Small intestine (tissue), 7 donors: ENCODE results near the gene IGSF9B. TPM values are rescaled to one million over a fixed set of nuclear protein-coding genes. Genes with fewer than 3 reads are reported as not detected.

Experiments
- DNase-seq, 2 donors: peaks; one replicate each; pipeline versions ENCODE4 v3.0.0 to v3.0.0-alpha.2; 2013
- FAIRE-seq: peaks from 2 replicates; lab custom pipeline; 2012; peaks lifted over from hg19 to GRCh38; lab: Jason Lieb, UNC
- H3K27ac ChIP-seq, 3 donors: one replicate each; pipeline ENCODE4 v1.5.1; 2013; ENCODE audit warnings: low read length in 2 of 3, mild to moderate bottlenecking in 2 of 3, control low read depth in 1 of 3, inconsistent platforms in 1 of 3, low read depth in 1 of 3, moderate library complexity in 1 of 3
- H3K27me3 ChIP-seq, 3 donors: one replicate each; pipeline ENCODE4 v1.6.1; 2013; ENCODE audit warnings: low read length in 3 of 3, inconsistent platforms in 1 of 3; ENCODE audit not compliant: control insufficient read depth in 3 of 3, insufficient read depth in 3 of 3
- H3K36me3 ChIP-seq, 3 donors: one replicate each; pipeline ENCODE4 v1.6.1; 2013; ENCODE audit warnings: low read length in 3 of 3, inconsistent platforms in 1 of 3, low read depth in 1 of 3, mild to moderate bottlenecking in 1 of 3, moderate library complexity in 1 of 3; ENCODE audit not compliant: control insufficient read depth in 3 of 3, insufficient read depth in 2 of 3
- H3K4me1 ChIP-seq, 3 donors: one replicate each; pipeline ENCODE4 v1.6.1; 2013; ENCODE audit warnings: low read length in 2 of 3, inconsistent platforms in 1 of 3, low read depth in 1 of 3, mild to moderate bottlenecking in 1 of 3, moderate library complexity in 1 of 3; ENCODE audit not compliant: control insufficient read depth in 3 of 3, insufficient read depth in 2 of 3
- H3K4me3 ChIP-seq, 3 donors: one replicate each; pipeline ENCODE4 v1.5.1; 2013; ENCODE audit warnings: low read length in 3 of 3, control low read depth in 1 of 3, inconsistent platforms in 1 of 3, low read depth in 1 of 3, mild to moderate bottlenecking in 1 of 3, moderate library complexity in 1 of 3
- H3K9me3 ChIP-seq, 2 donors: one replicate each; pipeline ENCODE4 v1.6.1; 2013; ENCODE audit warnings: low read depth in 1 of 2, low read length in 1 of 2; ENCODE audit not compliant: control insufficient read depth in 2 of 2, insufficient read depth in 1 of 2
- WGBS, 3 donors: extraction: QIAGEN DNeasy Blood & Tissue Kit; methylation state at CpG; one replicate each; pipeline ENCODE4 v1.1.7; 2013; 5-methylcytosine and 5-hydroxymethylcytosine counted together
- polyA plus RNA-seq, 4 donors: library from polyadenylated mRNA; stranded (reverse) in 3 of 4; unstranded in 1 of 4; fragments of 200-250 nt in 3 of 4; fragments of 120-200 nt in 1 of 4; gene quantifications; one replicate each; pipeline versions ENCODE4 v1.2.1 to v1.2.3, GENCODE V29; 2013
- donor health status: healthy with polysubstance abuse.
- donor health status: control.
- donor health status: control.
- donor health status: Bipolar disorder and iron deficiency.
- donor health status: healthy.

The IGSF9B gene
- polyA plus RNA-seq, 4 donors = 1.4 to 2.3 (median 2.1) TPM; not detected in 1

DNA sequence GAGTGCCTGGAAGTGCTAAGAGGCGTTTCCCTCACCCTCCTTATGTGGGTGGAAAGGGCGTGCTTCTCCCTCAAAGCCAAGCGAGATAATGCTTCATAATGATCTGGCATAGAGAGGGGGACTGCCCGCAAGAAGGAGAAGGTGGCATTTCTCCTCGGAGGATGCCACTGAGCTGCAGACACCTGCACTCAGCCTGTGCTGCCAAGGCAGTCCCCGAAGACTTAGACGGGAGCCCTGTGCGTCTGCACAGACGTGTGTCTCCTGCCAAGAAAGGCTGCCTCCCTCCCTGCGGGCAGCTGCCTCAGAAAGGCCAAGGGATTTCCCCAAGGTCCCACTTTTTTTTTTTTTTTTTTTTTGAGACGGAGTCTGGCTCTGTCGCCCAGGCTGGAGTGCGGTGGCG lies 63.4 kb downstream of the IGSF9B start:
- Histone ChIP-seq H3K27ac (no peak overlapping the region), H3K27me3 (no peaks in the 10 kb centered on the region), H3K4me3 (no peak overlapping the region), H3K9me3 (no peaks in the 10 kb centered on the region), H3K36me3 (no peaks in the 10 kb centered on the region), H3K4me1 (no peaks in the 10 kb centered on the region)
- no peak for DNase-seq
- WGBS, 3 donors = 44 to 76% (median 68%) methylated on average over 10 to 14 of the region's 14 CpGs
- no peak for FAIRE-seq

DNA sequence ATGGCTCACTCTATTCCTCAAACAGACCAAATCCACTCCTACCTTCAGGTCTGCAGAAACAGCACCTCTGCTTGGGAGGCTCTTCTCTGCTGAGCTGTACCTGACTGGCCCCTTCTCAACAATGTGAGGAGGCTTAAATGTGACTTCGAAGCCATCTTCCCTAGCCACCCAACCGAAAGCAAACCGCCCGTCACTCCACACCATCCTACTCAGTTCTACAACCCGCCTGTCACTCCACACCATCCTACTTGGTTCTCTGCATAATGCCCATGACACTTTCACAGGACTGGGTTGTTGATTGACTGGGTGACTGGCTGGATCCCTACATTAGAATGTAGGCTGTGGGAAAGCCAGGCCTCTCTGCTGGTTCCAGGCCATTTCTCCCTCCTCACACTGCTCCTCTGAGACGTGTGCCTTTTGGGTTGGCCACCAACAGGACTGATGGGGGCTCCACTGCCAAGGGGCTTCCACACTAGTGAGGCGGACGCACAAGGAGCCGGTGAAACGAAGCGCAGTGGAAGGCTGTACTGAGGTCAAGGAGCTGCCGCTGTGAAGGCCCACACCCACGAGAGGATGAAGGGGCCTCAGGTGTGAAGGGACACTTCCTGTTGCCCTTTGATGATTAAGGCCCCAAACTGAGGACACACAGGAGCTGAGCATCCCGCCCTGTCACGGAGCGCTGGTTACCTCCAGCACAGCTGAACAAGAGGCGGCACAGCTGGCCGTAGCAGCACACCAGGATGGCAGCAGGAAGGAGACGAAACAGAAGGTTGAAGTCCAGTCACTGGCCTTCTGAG lies 64.0 kb downstream of the IGSF9B start:
- Histone ChIP-seq H3K4me3 (no peak overlapping the region), H3K36me3 (no peaks in the 10 kb centered on the region), H3K27ac (no peak overlapping the region), H3K4me1 (no peaks in the 10 kb centered on the region), H3K27me3 (no peaks in the 10 kb centered on the region), H3K9me3 (no peaks in the 10 kb centered on the region)
- 75 to 83% (median 78%) methylated on average over 19 of the region's 19 CpGs for WGBS, 3 donors
- FAIRE-seq (no peak), DNase-seq (no peak)

DNA sequence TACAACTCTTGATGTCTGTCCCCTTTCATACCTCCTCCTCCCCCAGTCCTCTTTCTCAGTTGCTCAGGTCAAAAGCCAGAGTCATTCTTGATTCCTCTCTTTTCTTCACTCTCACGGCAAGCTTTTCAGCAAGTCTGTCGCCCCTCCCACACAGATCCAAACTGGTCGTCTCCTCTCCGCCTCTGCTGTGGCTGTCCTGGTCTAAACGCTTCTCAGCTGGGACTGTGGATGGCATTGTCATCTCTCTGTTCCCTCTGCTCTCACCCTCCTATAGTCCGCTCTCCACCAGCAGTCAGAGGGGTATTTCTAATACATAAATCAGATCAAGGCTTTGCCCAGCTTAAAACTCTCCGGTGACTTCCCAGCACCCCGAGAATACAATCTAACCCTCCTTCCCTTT lies 64.6 kb downstream of the IGSF9B start:
- H3K36me3 ChIP-seq = no peaks in the 10 kb centered on the region
- no peak for DNase-seq
- no peaks in the 10 kb centered on the region for H3K4me1 ChIP-seq
- no peak overlapping the region for H3K4me3 ChIP-seq
- FAIRE-seq = no peak
- 70 to 74% (median 73%) methylated on average over 8 of the region's 8 CpGs for WGBS, 3 donors
- H3K9me3 ChIP-seq = no peaks in the 10 kb centered on the region
- H3K27ac ChIP-seq = no peak overlapping the region
- no peaks in the 10 kb centered on the region for H3K27me3 ChIP-seq

DNA sequence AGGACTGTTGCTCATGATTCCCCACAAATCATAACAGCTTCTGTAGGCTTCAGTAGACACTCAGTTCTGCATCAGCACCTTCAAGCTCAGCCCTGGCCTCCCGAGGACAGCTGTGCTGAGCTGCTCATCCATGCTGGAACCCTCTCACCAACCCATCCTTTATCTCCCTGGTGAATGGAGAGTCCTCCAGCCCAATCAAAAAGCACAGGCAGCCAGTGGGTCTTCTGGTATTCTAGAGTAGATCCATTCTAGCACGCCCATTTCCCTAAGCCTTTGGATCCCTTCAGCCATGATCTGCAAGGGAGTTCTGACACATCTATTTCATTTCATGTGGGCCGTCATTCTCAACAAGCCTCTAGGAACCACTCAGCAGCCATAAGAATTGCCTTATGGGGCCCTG lies 66.9 kb downstream of the IGSF9B start:
- H3K27me3 ChIP-seq = no peaks in the 10 kb centered on the region
- DNase-seq = no peak
- no peak overlapping the region for H3K4me3 ChIP-seq
- FAIRE-seq = no peak
- WGBS, 3 donors = 73 to 82% (median 81%) methylated on average over 3 of the region's 3 CpGs
- H3K36me3 ChIP-seq = no peaks in the 10 kb centered on the region
- no peaks in the 10 kb centered on the region for H3K4me1 ChIP-seq
- no peaks in the 10 kb centered on the region for H3K9me3 ChIP-seq
- H3K27ac ChIP-seq = no peak overlapping the region

DNA sequence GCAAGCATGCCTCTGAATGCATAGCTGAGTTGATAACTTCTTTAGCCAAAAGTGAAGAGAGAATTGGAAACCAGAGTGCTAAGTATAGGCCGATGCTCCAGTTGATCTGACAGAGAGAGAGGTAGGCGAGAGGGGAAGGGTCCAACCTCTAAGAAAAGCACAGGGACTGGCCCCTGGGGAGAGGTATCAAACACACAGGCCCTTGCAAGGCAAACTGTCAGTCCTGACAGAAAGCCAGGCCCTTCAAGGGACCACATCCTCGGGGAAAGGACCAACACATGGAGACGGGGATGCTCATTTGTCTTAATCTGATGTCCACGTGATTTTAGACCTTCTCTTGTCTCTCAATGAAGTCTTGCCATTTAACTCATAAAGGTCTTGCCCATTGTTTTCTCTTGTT lies 67.6 kb downstream of the IGSF9B start:
- H3K4me1 ChIP-seq = no peaks in the 10 kb centered on the region
- FAIRE-seq (no peak), DNase-seq (no peak)
- no peaks in the 10 kb centered on the region for H3K27me3 ChIP-seq
- WGBS, 3 donors = 67 to 74% (median 74%) methylated on average over 5 of the region's 5 CpGs
- no peaks in the 10 kb centered on the region for H3K36me3 ChIP-seq
- H3K27ac ChIP-seq = no peak overlapping the region
- H3K4me3 ChIP-seq = no peak overlapping the region
- H3K9me3 ChIP-seq = no peaks in the 10 kb centered on the region

DNA sequence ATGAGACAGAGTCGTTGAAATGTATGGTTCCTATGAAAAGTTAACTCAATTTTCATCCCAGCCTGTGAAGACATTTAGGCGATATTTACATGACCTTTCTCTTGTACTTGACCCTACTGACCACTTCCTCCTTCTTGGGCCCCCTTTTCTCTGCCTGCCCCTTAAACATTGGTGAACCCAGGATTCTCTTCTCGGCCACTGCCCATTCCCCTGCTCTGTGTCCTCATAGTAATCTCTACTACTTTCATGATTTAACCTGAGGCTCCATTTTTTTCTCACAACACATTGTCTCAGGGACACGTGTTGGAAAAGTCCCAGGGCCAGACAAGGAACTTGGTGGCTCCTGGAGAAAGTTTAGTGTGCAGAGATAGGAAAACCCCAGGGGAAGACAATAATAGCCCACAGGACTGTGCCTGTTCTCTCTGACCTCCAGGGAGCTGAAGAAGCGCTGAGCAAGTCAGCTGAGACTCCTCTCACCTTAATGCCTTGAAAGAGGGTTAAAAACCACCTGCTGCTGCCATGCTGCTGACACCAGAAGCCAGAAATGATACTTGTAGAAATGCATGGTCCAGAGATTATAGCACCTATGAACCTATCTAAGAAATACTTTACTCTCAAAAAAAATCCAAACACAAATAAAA lies 69.0 kb downstream of the IGSF9B start:
- Histone ChIP-seq H3K4me3 (no peak overlapping the region), H3K4me1 (no peaks in the 10 kb centered on the region), H3K27ac (no peak overlapping the region), H3K27me3 (no peaks in the 10 kb centered on the region), H3K9me3 (no peaks in the 10 kb centered on the region), H3K36me3 (no peaks in the 10 kb centered on the region)
- DNase-seq (no peak), FAIRE-seq (no peak)
- WGBS, 3 donors = 55 to 62% (median 60%) methylated on average over 5 of the region's 5 CpGs

DNA sequence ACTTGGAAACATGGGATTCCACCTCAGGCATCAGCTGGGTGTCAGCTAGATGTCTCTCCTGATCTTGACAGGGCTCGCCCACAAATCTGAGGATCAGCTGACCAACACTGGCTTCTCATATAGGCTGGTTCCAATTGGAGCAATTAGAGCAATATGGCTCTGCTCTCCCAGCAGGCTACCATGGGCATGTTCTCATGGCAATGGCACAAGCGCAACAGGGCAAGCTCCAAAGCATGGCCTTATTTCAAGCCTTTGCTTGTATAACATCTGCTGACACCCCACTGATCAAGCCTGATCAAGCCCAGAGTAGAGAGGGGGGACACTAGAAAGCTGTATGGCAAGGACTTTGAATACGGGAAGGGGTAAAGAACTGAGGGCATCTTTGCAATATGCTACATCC lies 70.7 kb downstream of the IGSF9B start:
- FAIRE-seq = no peak
- no peak for DNase-seq
- Histone ChIP-seq H3K4me1 (no peaks in the 10 kb centered on the region), H3K27ac (no peak overlapping the region), H3K36me3 (no peaks in the 10 kb centered on the region), H3K4me3 (no peak overlapping the region), H3K9me3 (no peaks in the 10 kb centered on the region), H3K27me3 (no peaks in the 10 kb centered on the region)
- 68 to 84% (median 83%) methylated on average over 3 of the region's 3 CpGs for WGBS, 3 donors

DNA sequence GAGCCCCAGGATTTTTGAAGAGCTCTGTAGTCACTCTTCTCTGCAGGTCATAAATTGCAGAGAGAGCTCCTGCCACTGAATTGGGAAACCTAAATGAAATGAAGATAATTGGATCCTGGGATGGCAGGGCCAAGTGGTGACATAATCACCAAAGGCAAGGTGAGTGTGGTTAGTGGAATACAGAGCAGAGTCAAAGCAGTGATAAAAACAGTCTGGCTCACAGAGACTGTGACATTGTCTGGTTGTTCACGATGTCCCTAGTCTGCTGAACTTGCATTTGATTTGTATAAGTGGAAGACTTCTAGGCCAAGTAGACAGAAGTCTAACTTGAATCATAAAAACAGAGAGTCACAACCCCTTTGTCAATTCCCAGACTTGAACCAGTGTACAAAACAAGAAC lies 84.6 kb downstream of the IGSF9B start:
- DNase-seq (no peak), FAIRE-seq (no peak)
- no peaks in the 10 kb centered on the region for H3K27me3 ChIP-seq
- H3K36me3 ChIP-seq = no peaks in the 10 kb centered on the region
- peaks cover 0 to 2% of the 10 kb centered on the region in 2 donors for H3K9me3 ChIP-seq
- H3K27ac ChIP-seq = no peak overlapping the region
- no peak overlapping the region for H3K4me3 ChIP-seq
- no peaks in the 10 kb centered on the region for H3K4me1 ChIP-seq
- 58 to 76% (median 65%) methylated on average over 1 of the region's 1 CpG for WGBS, 3 donors
